HepG2 (cell line): ENCODE measurements around the gene PSMA7. TPM values are rescaled to one million over a fixed set of nuclear protein-coding genes. Genes with fewer than 3 reads are reported as not detected.

Source experiments
- ADNP ChIP-seq: sonication (generic); formaldehyde crosslinking; IDR thresholded peaks from 2 replicates; pipeline ENCODE4 v1.4.0; 2020; ENCODE audit warnings: missing genetic modification reagents
- FUBP1 ChIP-seq: sonication (generic); formaldehyde crosslinking; IDR thresholded peaks from 2 replicates; pipeline ENCODE4 v1.5.1; 2020; ENCODE audit warnings: missing genetic modification reagents, mild to moderate bottlenecking, borderline replicate concordance
- GATAD1 ChIP-seq: IDR thresholded peaks from 2 replicates; pipeline ENCODE4 v1.6.1; 2016; ENCODE audit warnings: missing genetic modification reagents, missing compliant biosample characterization
- GLI4 ChIP-seq: sonication (generic); formaldehyde crosslinking; IDR thresholded peaks from 2 replicates; pipeline ENCODE4 v1.5.1; 2020; ENCODE audit warnings: missing genetic modification reagents, mild to moderate bottlenecking, moderate library complexity, borderline replicate concordance
- HNRNPUL1 ChIP-seq: fragments of 200-400 bp; formaldehyde crosslinking; IDR thresholded peaks from 2 replicates; pipeline ENCODE4 v1.6.1; 2017; ENCODE audit warnings: low read depth, mild to moderate bottlenecking, low read length, moderate library complexity
- RCOR2 ChIP-seq: IDR thresholded peaks from 2 replicates; pipeline ENCODE4 v1.6.1; 2016; ENCODE audit warnings: missing biosample characterization, missing genetic modification reagents
- SNAPC2 ChIP-seq: sonication (generic); formaldehyde crosslinking; IDR thresholded peaks from 2 replicates; pipeline ENCODE4 v1.8.1; 2022; ENCODE audit warnings: mild to moderate bottlenecking, missing genetic modification reagents
- SP1 ChIP-seq, 2 experiments: fragments of 450-650 bp in 1 of 2; sonication (generic) in 1 of 2; formaldehyde crosslinking in 1 of 2; IDR thresholded peaks; 2 replicates each; pipeline versions ENCODE4 v1.4.0 to v1.6.1; 2016 to 2020; ENCODE audit warnings: missing genetic modification reagents in 1 of 2
- ZBTB1 ChIP-seq: sonication (generic); formaldehyde crosslinking; IDR thresholded peaks from 2 replicates; pipeline ENCODE4 v1.4.0; 2020; ENCODE audit warnings: missing genetic modification reagents, borderline replicate concordance
- ZFP37 ChIP-seq: sonication (generic); formaldehyde crosslinking; IDR thresholded peaks from 2 replicates; pipeline ENCODE4 v1.4.0; 2020; ENCODE audit warnings: missing genetic modification reagents, borderline replicate concordance
- ZNF136 ChIP-seq: sonication (generic); formaldehyde crosslinking; IDR thresholded peaks from 2 replicates; pipeline ENCODE4 v1.8.1; 2022; ENCODE audit warnings: low read depth, mild to moderate bottlenecking, moderate library complexity, missing genetic modification reagents
- ZNF253 ChIP-seq: sonication (generic); formaldehyde crosslinking; IDR thresholded peaks from 2 replicates; pipeline ENCODE4 v1.8.0; 2022; ENCODE audit warnings: mild to moderate bottlenecking, missing genetic modification reagents, borderline replicate concordance
- ZNF263 ChIP-seq: sonication (generic); formaldehyde crosslinking; IDR thresholded peaks from 2 replicates; pipeline ENCODE4 v1.4.0; 2020; ENCODE audit warnings: missing genetic modification reagents
- ZNF629 ChIP-seq: sonication (generic); formaldehyde crosslinking; conservative IDR thresholded peaks from 2 replicates; pipeline ENCODE4 v1.5.0; 2020; ENCODE audit warnings: missing genetic modification reagents
- ZNF670 ChIP-seq: sonication (generic); formaldehyde crosslinking; IDR thresholded peaks from 2 replicates; pipeline ENCODE4 v1.8.0; 2022; ENCODE audit warnings: mild to moderate bottlenecking, missing genetic modification reagents, borderline replicate concordance
- ZNF792 ChIP-seq: IDR thresholded peaks from 2 replicates; pipeline ENCODE4 v1.6.1; 2016
- ZSCAN22 ChIP-seq: sonication (generic); formaldehyde crosslinking; IDR thresholded peaks from 2 replicates; pipeline ENCODE4 v1.4.0; 2020; ENCODE audit warnings: mild to moderate bottlenecking, missing genetic modification reagents
- polyA plus RNA-seq, 8 experiments: library from polyadenylated mRNA; depleted of rRNA in 3 of 8; stranded (reverse) in 7 of 8; unstranded in 1 of 8; fragments of >200 nt; fragmentation: Illumina TruSeq in 4 of 8; extraction: Trizol in 4 of 8; gene quantifications; 2 replicates each; pipeline versions ENCODE4 v1.2.1 to v1.2.3, GENCODE V29; 2011 to 2016; ENCODE audit warnings: low read depth in 4 of 8, missing spikeins in 1 of 8, mixed read lengths in 1 of 8; ENCODE audit not compliant: insufficient read depth in 1 of 8
- total RNA-seq, 5 experiments: library from RNA; depleted of rRNA; stranded (reverse); fragments of >200 nt; fragmentation: Illumina TruSeq; extraction: Trizol; gene quantifications; 2 replicates each; pipeline ENCODE4 v1.2.3, GENCODE V29; 2016; ENCODE audit warnings: low read depth in 1 of 5
- TF ChIP-seq, protein P1 (sequence below): sonication (generic); formaldehyde crosslinking; IDR thresholded peaks from 2 replicates; pipeline ENCODE4 v1.5.0; 2020; ENCODE audit warnings: mild to moderate bottlenecking, missing genetic modification reagents
- TF ChIP-seq, protein P2 (sequence below): IDR thresholded peaks from 2 replicates; pipeline ENCODE4 v1.6.1; 2012; ENCODE audit warnings: inconsistent platforms
- TF ChIP-seq, protein P3 (sequence below): sonication (generic); formaldehyde crosslinking; IDR thresholded peaks from 2 replicates; pipeline ENCODE4 v1.5.0; 2020; ENCODE audit warnings: mild to moderate bottlenecking, missing genetic modification reagents, borderline replicate concordance

Gene PSMA7
- total and polyA plus RNA-seq, 2 of the 13 experiments (the other 11 are each of a cell fraction or from before 2014, with no cell fraction given), result 531 to 631 TPM

GRCh38 chr20:62120990-62121775 lies 22.0 kb downstream of the PSMA7 start (continued):
- TF ChIP-seq, protein P1, sequence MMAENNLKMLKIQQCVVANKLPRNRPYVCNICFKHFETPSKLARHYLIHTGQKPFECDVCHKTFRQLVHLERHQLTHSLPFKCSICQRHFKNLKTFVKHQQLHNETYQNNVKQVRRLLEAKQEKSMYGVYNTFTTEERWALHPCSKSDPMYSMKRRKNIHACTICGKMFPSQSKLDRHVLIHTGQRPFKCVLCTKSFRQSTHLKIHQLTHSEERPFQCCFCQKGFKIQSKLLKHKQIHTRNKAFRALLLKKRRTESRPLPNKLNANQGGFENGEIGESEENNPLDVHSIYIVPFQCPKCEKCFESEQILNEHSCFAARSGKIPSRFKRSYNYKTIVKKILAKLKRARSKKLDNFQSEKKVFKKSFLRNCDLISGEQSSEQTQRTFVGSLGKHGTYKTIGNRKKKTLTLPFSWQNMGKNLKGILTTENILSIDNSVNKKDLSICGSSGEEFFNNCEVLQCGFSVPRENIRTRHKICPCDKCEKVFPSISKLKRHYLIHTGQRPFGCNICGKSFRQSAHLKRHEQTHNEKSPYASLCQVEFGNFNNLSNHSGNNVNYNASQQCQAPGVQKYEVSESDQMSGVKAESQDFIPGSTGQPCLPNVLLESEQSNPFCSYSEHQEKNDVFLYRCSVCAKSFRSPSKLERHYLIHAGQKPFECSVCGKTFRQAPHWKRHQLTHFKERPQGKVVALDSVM (CRISPR knock-in tag), result peak; percentile 30; the same call in 1 of the 2 replicates
- TF ChIP-seq, protein P2, sequence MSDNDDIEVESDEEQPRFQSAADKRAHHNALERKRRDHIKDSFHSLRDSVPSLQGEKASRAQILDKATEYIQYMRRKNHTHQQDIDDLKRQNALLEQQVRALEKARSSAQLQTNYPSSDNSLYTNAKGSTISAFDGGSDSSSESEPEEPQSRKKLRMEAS, result peak; percentile 52; the same call in 1 of the 2 replicates
- no peak for TF ChIP-seq SP1 (IDR thresholded peaks at IDR 0.05)
- TF ChIP-seq SP1 (CRISPR knock-in tag; IDR thresholded peaks at IDR 0.05), result peak; percentile 10; the same call in 1 of the 2 replicates
- no peak; the same call in 1 of the 2 replicates for TF ChIP-seq ZFP37 (CRISPR knock-in tag)
- peak; percentile 75; the same call in 1 of the 2 replicates for TF ChIP-seq ZNF136 (CRISPR knock-in tag)
- TF ChIP-seq ZSCAN22, result 0 out of 2 replicates have a peak, but pooled peaks have one; percentile 15
- TF ChIP-seq RCOR2 (CRISPR knock-in tag), result peak; percentile 65
- TF ChIP-seq ZNF263 (CRISPR knock-in tag), result no peak
- no peak for TF ChIP-seq SNAPC2
- TF ChIP-seq HNRNPUL1, result no peak
- TF ChIP-seq ADNP (CRISPR knock-in tag), result peak; percentile 88
- TF ChIP-seq ZBTB1 (CRISPR knock-in tag), result no peak
- TF ChIP-seq GATAD1 (CRISPR knock-in tag), result 0 out of 2 replicates have a peak, but pooled peaks have one; percentile 38
- peak; percentile 13 for TF ChIP-seq ZNF792 (CRISPR knock-in tag)
- 0 out of 2 replicates have a peak, but pooled peaks have one; percentile 24 for TF ChIP-seq FUBP1 (CRISPR knock-in tag)
- TF ChIP-seq ZNF670 (CRISPR knock-in tag), result peak; percentile 89; the same call in 1 of the 2 replicates
- no peak; the same call in 1 of the 2 replicates for TF ChIP-seq ZNF629 (CRISPR knock-in tag)
- peak; percentile 69; the same call in 1 of the 2 replicates for TF ChIP-seq ZNF253
- TF ChIP-seq GLI4 (CRISPR knock-in tag), result peak; percentile 89
- TF ChIP-seq, protein P3, sequence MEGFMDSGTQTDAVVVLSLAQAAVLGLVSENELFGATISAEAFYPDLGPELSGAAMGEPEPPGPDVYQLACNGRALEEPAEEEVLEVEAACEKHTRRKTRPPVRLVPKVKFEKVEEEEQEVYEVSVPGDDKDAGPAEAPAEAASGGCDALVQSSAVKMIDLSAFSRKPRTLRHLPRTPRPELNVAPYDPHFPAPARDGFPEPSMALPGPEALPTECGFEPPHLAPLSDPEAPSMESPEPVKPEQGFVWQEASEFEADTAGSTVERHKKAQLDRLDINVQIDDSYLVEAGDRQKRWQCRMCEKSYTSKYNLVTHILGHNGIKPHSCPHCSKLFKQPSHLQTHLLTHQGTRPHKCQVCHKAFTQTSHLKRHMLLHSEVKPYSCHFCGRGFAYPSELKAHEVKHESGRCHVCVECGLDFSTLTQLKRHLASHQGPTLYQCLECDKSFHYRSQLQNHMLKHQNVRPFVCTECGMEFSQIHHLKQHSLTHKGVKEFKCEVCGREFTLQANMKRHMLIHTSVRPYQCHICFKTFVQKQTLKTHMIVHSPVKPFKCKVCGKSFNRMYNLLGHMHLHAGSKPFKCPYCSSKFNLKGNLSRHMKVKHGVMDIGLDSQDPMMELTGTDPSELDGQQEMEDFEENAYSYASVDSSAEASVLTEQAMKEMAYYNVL (CRISPR knock-in tag), result peak; percentile 27
